ENCODE measurements around the gene SH3RF1. TPM values are rescaled to one million over a fixed set of nuclear protein-coding genes. Genes with fewer than 3 reads are reported as not detected.
"Not testable (repeated sequence)": the region's sequence is repeated elsewhere in the genome, so short reads cannot be mapped to it uniquely, and the experiment has no call there.

SH3RF1 gene
- polyA plus RNA-seq, 2 donors, result 1.8 to 3.1 TPM

DNA sequence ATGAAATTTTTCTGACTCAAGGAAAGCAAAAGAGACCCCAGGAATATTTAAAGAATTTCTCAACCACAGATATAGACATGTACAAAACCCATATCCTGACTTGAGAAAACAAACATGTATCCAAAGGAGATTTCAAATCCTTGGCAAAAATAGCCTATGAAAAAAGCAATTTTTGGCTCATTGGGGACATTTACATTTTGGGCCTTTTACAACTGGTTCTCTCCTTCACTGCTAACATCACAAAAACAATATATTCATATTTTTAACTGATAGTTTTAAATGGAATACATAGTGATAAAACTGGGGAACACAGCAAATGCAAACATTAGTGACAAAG, 65.0 kb downstream of the SH3RF1 start:
- no peak overlapping the region for H3K27ac ChIP-seq (ENCODE audit: low read depth in 2 of 2, low read length in 1 of 2)
- H3K4me1 ChIP-seq (ENCODE audit: control insufficient read depth in 2 of 2, insufficient read depth in 2 of 2, low read length in 1 of 2), result no peaks in the 10 kb centered on the region
- H3K4me3 ChIP-seq (ENCODE audit: low read depth in 1 of 2, low read length in 2 of 2), result no peak overlapping the region
- no peaks in the 10 kb centered on the region for H3K36me3 ChIP-seq (ENCODE audit: control insufficient read depth in 2 of 2, insufficient read depth in 2 of 2, low read length in 1 of 2)
- H3K9me3 ChIP-seq (ENCODE audit: control insufficient read depth in 2 of 2, insufficient read depth in 1 of 2, low read depth in 1 of 2, low read length in 1 of 2), result no peaks in the 10 kb centered on the region
- no peaks in the 10 kb centered on the region for H3K27me3 ChIP-seq (ENCODE audit: control insufficient read depth in 1 of 2, insufficient read depth in 2 of 2, low read length in 2 of 2)

GRCh38 chr4:169205075-169205743, 65.5 kb downstream of the SH3RF1 start:
- no peaks in the 10 kb centered on the region for H3K36me3 ChIP-seq (ENCODE audit: control insufficient read depth in 2 of 2, insufficient read depth in 2 of 2, low read length in 1 of 2)
- H3K27ac ChIP-seq (ENCODE audit: low read depth in 2 of 2, low read length in 1 of 2), result no peak overlapping the region
- no peak overlapping the region for H3K4me3 ChIP-seq (ENCODE audit: low read depth in 1 of 2, low read length in 2 of 2)
- H3K4me1 ChIP-seq (ENCODE audit: control insufficient read depth in 2 of 2, insufficient read depth in 2 of 2, low read length in 1 of 2), result no peaks in the 10 kb centered on the region
- no peaks in the 10 kb centered on the region for H3K9me3 ChIP-seq (ENCODE audit: control insufficient read depth in 2 of 2, insufficient read depth in 1 of 2, low read depth in 1 of 2, low read length in 1 of 2)
- WGBS, 2 donors, result 80 to 83% methylated on average over 3 of the region's 3 CpGs
- no peaks in the 10 kb centered on the region for H3K27me3 ChIP-seq (ENCODE audit: control insufficient read depth in 1 of 2, insufficient read depth in 2 of 2, low read length in 2 of 2)

- Histone ChIP-seq H3K4me1 (ENCODE audit: control insufficient read depth in 2 of 2, insufficient read depth in 2 of 2, low read length in 1 of 2) (no peaks in the 10 kb centered on the region), H3K4me3 (ENCODE audit: low read depth in 1 of 2, low read length in 2 of 2) (no peak overlapping the region), H3K27ac (ENCODE audit: low read depth in 2 of 2, low read length in 1 of 2) (no peak overlapping the region), H3K36me3 (ENCODE audit: control insufficient read depth in 2 of 2, insufficient read depth in 2 of 2, low read length in 1 of 2) (no peaks in the 10 kb centered on the region), H3K27me3 (ENCODE audit: control insufficient read depth in 1 of 2, insufficient read depth in 2 of 2, low read length in 2 of 2) (no peaks in the 10 kb centered on the region), H3K9me3 (ENCODE audit: control insufficient read depth in 2 of 2, insufficient read depth in 1 of 2, low read depth in 1 of 2, low read length in 1 of 2) (no peaks in the 10 kb centered on the region)
- WGBS, 2 donors, result 71 to 74% methylated on average over 6 of the region's 6 CpGs
Observed at GRCh38 chr4:169203891-169204290, 66.9 kb downstream of the SH3RF1 start.

GRCh38 chr4:169203278-169203677, 67.5 kb downstream of the SH3RF1 start:
- H3K4me1 ChIP-seq (ENCODE audit: control insufficient read depth in 2 of 2, insufficient read depth in 2 of 2, low read length in 1 of 2); H3K27ac ChIP-seq (ENCODE audit: low read depth in 2 of 2, low read length in 1 of 2); H3K9me3 ChIP-seq (ENCODE audit: control insufficient read depth in 2 of 2, insufficient read depth in 1 of 2, low read depth in 1 of 2, low read length in 1 of 2); H3K27me3 ChIP-seq (ENCODE audit: control insufficient read depth in 1 of 2, insufficient read depth in 2 of 2, low read length in 2 of 2); H3K36me3 ChIP-seq (ENCODE audit: control insufficient read depth in 2 of 2, insufficient read depth in 2 of 2, low read length in 1 of 2); H3K4me3 ChIP-seq (ENCODE audit: low read depth in 1 of 2, low read length in 2 of 2): not testable (repeated sequence)
- 89 to 91% methylated on average over 4 of the region's 4 CpGs for WGBS, 2 donors

DNA sequence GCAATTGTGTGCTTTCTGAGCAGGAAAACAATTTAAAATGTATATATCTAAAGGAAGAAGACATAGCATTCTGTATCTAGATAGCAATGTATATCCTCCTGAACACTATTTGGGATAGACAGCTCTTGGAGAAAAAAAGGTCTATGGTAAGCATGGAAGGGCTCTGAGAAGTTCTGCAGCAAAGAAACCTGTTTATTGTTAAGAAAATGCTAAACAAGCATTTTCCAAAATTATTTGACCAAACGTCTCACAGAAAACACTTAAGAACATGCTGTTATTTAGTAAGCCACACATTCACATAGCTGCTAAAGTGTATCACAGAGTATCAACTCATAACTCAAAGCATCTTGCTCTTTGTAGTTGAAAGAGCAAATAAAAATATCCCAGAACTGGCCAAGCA, 67.9 kb downstream of the SH3RF1 start:
- no peaks in the 10 kb centered on the region for H3K9me3 ChIP-seq (ENCODE audit: control insufficient read depth in 2 of 2, insufficient read depth in 1 of 2, low read depth in 1 of 2, low read length in 1 of 2)
- no peaks in the 10 kb centered on the region for H3K36me3 ChIP-seq (ENCODE audit: control insufficient read depth in 2 of 2, insufficient read depth in 2 of 2, low read length in 1 of 2)
- H3K27me3 ChIP-seq (ENCODE audit: control insufficient read depth in 1 of 2, insufficient read depth in 2 of 2, low read length in 2 of 2), result no peaks in the 10 kb centered on the region
- no peaks in the 10 kb centered on the region for H3K4me1 ChIP-seq (ENCODE audit: control insufficient read depth in 2 of 2, insufficient read depth in 2 of 2, low read length in 1 of 2)
- H3K4me3 ChIP-seq (ENCODE audit: low read depth in 1 of 2, low read length in 2 of 2), result no peak overlapping the region
- H3K27ac ChIP-seq (ENCODE audit: low read depth in 2 of 2, low read length in 1 of 2), result no peak overlapping the region
- 55 to 78% methylated on average over 1 of the region's 1 CpG for WGBS, 2 donors

DNA sequence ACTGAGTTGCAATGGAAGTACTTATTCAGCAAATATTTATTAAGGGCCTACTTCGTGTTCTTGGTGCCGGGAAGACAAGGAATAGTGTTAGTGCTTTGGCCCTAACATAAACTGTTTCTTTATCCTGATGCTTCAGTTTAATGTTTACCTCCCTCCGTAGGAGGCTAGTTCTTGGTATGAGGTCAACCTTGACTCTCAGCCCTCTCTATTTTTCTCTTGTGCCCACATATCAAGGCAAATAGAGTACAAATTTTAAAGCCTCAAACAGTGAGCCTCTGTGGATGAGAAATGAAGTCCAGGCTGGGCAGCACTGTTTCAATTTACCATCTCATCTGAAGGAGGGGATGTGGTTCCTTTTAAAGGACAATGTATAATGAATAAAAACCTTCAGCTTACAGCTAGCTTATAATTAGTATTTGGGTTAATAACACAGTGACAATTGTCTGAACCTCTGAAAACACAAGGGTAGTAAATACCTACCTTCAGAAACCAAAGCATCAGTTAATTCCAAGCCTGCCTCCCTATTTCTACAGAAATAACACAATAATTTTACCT, 68.5 kb downstream of the SH3RF1 start:
- Histone ChIP-seq H3K27me3 (ENCODE audit: control insufficient read depth in 1 of 2, insufficient read depth in 2 of 2, low read length in 2 of 2) (no peaks in the 10 kb centered on the region), H3K27ac (ENCODE audit: low read depth in 2 of 2, low read length in 1 of 2) (no peak overlapping the region), H3K4me3 (ENCODE audit: low read depth in 1 of 2, low read length in 2 of 2) (no peak overlapping the region), H3K9me3 (ENCODE audit: control insufficient read depth in 2 of 2, insufficient read depth in 1 of 2, low read depth in 1 of 2, low read length in 1 of 2) (no peaks in the 10 kb centered on the region), H3K4me1 (ENCODE audit: control insufficient read depth in 2 of 2, insufficient read depth in 2 of 2, low read length in 1 of 2) (no peaks in the 10 kb centered on the region), H3K36me3 (ENCODE audit: control insufficient read depth in 2 of 2, insufficient read depth in 2 of 2, low read length in 1 of 2) (no peaks in the 10 kb centered on the region)
- WGBS, 2 donors, result 64% methylated on average over 3 of the region's 3 CpGs

- no peaks in the 10 kb centered on the region for H3K36me3 ChIP-seq (ENCODE audit: control insufficient read depth in 2 of 2, insufficient read depth in 2 of 2, low read length in 1 of 2)
- H3K4me1 ChIP-seq (ENCODE audit: control insufficient read depth in 2 of 2, insufficient read depth in 2 of 2, low read length in 1 of 2), result no peaks in the 10 kb centered on the region
- H3K4me3 ChIP-seq (ENCODE audit: low read depth in 1 of 2, low read length in 2 of 2), result no peak overlapping the region
- 58 to 60% methylated on average over 5 of the region's 5 CpGs for WGBS, 2 donors
- no peak overlapping the region for H3K27ac ChIP-seq (ENCODE audit: low read depth in 2 of 2, low read length in 1 of 2)
- H3K9me3 ChIP-seq (ENCODE audit: control insufficient read depth in 2 of 2, insufficient read depth in 1 of 2, low read depth in 1 of 2, low read length in 1 of 2), result no peaks in the 10 kb centered on the region
- H3K27me3 ChIP-seq (ENCODE audit: control insufficient read depth in 1 of 2, insufficient read depth in 2 of 2, low read length in 2 of 2), result no peaks in the 10 kb centered on the region
Observed at GRCh38 chr4:169201222-169202144, 69.3 kb downstream of the SH3RF1 start.

GRCh38 chr4:169200361-169201030, 70.3 kb downstream of the SH3RF1 start:
- no peak overlapping the region for H3K4me3 ChIP-seq (ENCODE audit: low read depth in 1 of 2, low read length in 2 of 2)
- 82 to 84% methylated on average over 4 of the region's 4 CpGs for WGBS, 2 donors
- no peak overlapping the region for H3K27ac ChIP-seq (ENCODE audit: low read depth in 2 of 2, low read length in 1 of 2)
- no peaks in the 10 kb centered on the region for H3K27me3 ChIP-seq (ENCODE audit: control insufficient read depth in 1 of 2, insufficient read depth in 2 of 2, low read length in 2 of 2)
- H3K9me3 ChIP-seq (ENCODE audit: control insufficient read depth in 2 of 2, insufficient read depth in 1 of 2, low read depth in 1 of 2, low read length in 1 of 2), result no peaks in the 10 kb centered on the region
- H3K36me3 ChIP-seq (ENCODE audit: control insufficient read depth in 2 of 2, insufficient read depth in 2 of 2, low read length in 1 of 2), result no peaks in the 10 kb centered on the region
- H3K4me1 ChIP-seq (ENCODE audit: control insufficient read depth in 2 of 2, insufficient read depth in 2 of 2, low read length in 1 of 2), result no peaks in the 10 kb centered on the region

- no peak overlapping the region for H3K4me3 ChIP-seq (ENCODE audit: low read depth in 1 of 2, low read length in 2 of 2)
- H3K36me3 ChIP-seq (ENCODE audit: control insufficient read depth in 2 of 2, insufficient read depth in 2 of 2, low read length in 1 of 2), result no peaks in the 10 kb centered on the region
- H3K4me1 ChIP-seq (ENCODE audit: control insufficient read depth in 2 of 2, insufficient read depth in 2 of 2, low read length in 1 of 2), result no peaks in the 10 kb centered on the region
- WGBS, 2 donors, result 82 to 85% methylated on average over 3 of the region's 3 CpGs
- H3K9me3 ChIP-seq (ENCODE audit: control insufficient read depth in 2 of 2, insufficient read depth in 1 of 2, low read depth in 1 of 2, low read length in 1 of 2), result no peaks in the 10 kb centered on the region
- no peaks in the 10 kb centered on the region for H3K27me3 ChIP-seq (ENCODE audit: control insufficient read depth in 1 of 2, insufficient read depth in 2 of 2, low read length in 2 of 2)
- no peak overlapping the region for H3K27ac ChIP-seq (ENCODE audit: low read depth in 2 of 2, low read length in 1 of 2)
Observed at GRCh38 chr4:169199184-169199583, 71.6 kb downstream of the SH3RF1 start.
